HepG2 (cell line): ENCODE results near the gene ZNF23. TPM values are rescaled to one million over a fixed set of nuclear protein-coding genes. Genes with fewer than 3 reads are reported as not detected.

ENCODE experiments used
- DPF2 ChIP-seq: sonication (generic); formaldehyde crosslinking; IDR thresholded peaks from 2 replicates; pipeline ENCODE4 v1.4.0; 2020; ENCODE audit warnings: mild to moderate bottlenecking, low read depth, missing genetic modification reagents, borderline replicate concordance
- EZH2 ChIP-seq: conservative IDR thresholded peaks from 2 replicates; pipeline ENCODE4 v1.6.1; 2012; ENCODE audit warnings: mild to moderate bottlenecking, low read depth, low read length, moderate library complexity
- HHEX ChIP-seq: IDR thresholded peaks from 2 replicates; pipeline ENCODE4 v1.6.1; 2016; ENCODE audit warnings: control low read depth
- HOXA7 ChIP-seq: sonication (generic); formaldehyde crosslinking; IDR thresholded peaks from 2 replicates; pipeline ENCODE4 v1.8.1; 2022; ENCODE audit warnings: mild to moderate bottlenecking, missing genetic modification reagents, moderate library complexity
- ISX ChIP-seq: sonication (generic); formaldehyde crosslinking; conservative IDR thresholded peaks from 2 replicates; pipeline ENCODE4 v1.5.0; 2020; ENCODE audit warnings: missing genetic modification reagents
- KDM5A ChIP-seq: fragments of 200-600 bp; sonication (generic); IDR thresholded peaks from 2 replicates; pipeline ENCODE4 v1.7.0; 2018; ENCODE audit warnings: antibody characterized with exemption, mild to moderate bottlenecking, low read length, borderline replicate concordance
- MAZ ChIP-seq, 2 experiments: sonication (generic) in 1 of 2; formaldehyde crosslinking in 1 of 2; IDR thresholded peaks; 2 replicates each; pipeline versions ENCODE4 v1.5.0 to v1.6.1; 2012 to 2020; ENCODE audit warnings: low read depth in 2 of 2, mild to moderate bottlenecking in 2 of 2, borderline replicate concordance in 1 of 2, improper control_type of control experiment in 1 of 2, low read length in 1 of 2, missing genetic modification reagents in 1 of 2, moderate library complexity in 1 of 2
- NFE2L2 ChIP-seq: fragments of 150-350 bp; IDR thresholded peaks from 2 replicates; pipeline ENCODE4 v1.6.1; 2014; ENCODE audit warnings: low read length
- ONECUT2 ChIP-seq: sonication (generic); formaldehyde crosslinking; IDR thresholded peaks from 2 replicates; pipeline ENCODE4 v1.4.0; 2020; ENCODE audit warnings: missing genetic modification reagents
- PHB2 ChIP-seq: fragments of 450-650 bp; IDR thresholded peaks from 2 replicates; pipeline ENCODE4 v1.6.1; 2018; ENCODE audit not compliant: partially characterized antibody
- SALL2 ChIP-seq: sonication (generic); formaldehyde crosslinking; IDR thresholded peaks from 2 replicates; pipeline ENCODE4 v1.8.1; 2023; ENCODE audit warnings: mild to moderate bottlenecking, missing genetic modification reagents, inconsistent platforms
- SIX4 ChIP-seq: sonication (generic); formaldehyde crosslinking; IDR thresholded peaks from 2 replicates; pipeline ENCODE4 v1.4.0; 2020; ENCODE audit warnings: missing genetic modification reagents
- SNAPC5 ChIP-seq: sonication (generic); formaldehyde crosslinking; IDR thresholded peaks from 2 replicates; pipeline ENCODE4 v1.8.1; 2023; ENCODE audit warnings: mild to moderate bottlenecking, missing genetic modification reagents, borderline replicate concordance
- SOX6 ChIP-seq, 2 experiments: fragments of 450-650 bp in 1 of 2; sonication (generic) in 1 of 2; formaldehyde crosslinking in 1 of 2; IDR thresholded peaks; 2 replicates each; pipeline versions ENCODE4 v1.4.0 to v1.6.1; 2017 to 2020; ENCODE audit warnings: antibody characterized with exemption in 1 of 2, mild to moderate bottlenecking in 1 of 2, missing genetic modification reagents in 1 of 2
- SP5 ChIP-seq: IDR thresholded peaks from 2 replicates; pipeline ENCODE4 v1.6.1; 2016; ENCODE audit warnings: low read depth, borderline replicate concordance
- TEAD3 ChIP-seq: optimal IDR thresholded peaks from 2 replicates; pipeline ENCODE3; 2016; ENCODE audit warnings: borderline replicate concordance
- TMF1 ChIP-seq: sonication (generic); formaldehyde crosslinking; IDR thresholded peaks from 2 replicates; pipeline ENCODE4 v1.8.1; 2022; ENCODE audit warnings: low read depth, missing genetic modification reagents
- U2AF1 ChIP-seq: fragments of 200-400 bp; formaldehyde crosslinking; optimal IDR thresholded peaks from 2 replicates; pipeline ENCODE3; 2017; ENCODE audit warnings: mild to moderate bottlenecking, low read depth, low read length
- ZBTB34 ChIP-seq: sonication (generic); formaldehyde crosslinking; IDR thresholded peaks from 2 replicates; pipeline ENCODE4 v1.8.0; 2022; ENCODE audit warnings: mild to moderate bottlenecking, missing genetic modification reagents
- ZFP90 ChIP-seq: sonication (generic); formaldehyde crosslinking; IDR thresholded peaks from 2 replicates; pipeline ENCODE4 v1.8.0; 2022; ENCODE audit warnings: missing genetic modification reagents, mild to moderate bottlenecking, inconsistent platforms, borderline replicate concordance
- ZKSCAN5 ChIP-seq: sonication (generic); formaldehyde crosslinking; IDR thresholded peaks from 2 replicates; pipeline ENCODE4 v1.5.1; 2020; ENCODE audit warnings: mild to moderate bottlenecking, missing genetic modification reagents
- ZSCAN21 ChIP-seq: sonication (generic); formaldehyde crosslinking; IDR thresholded peaks from 2 replicates; pipeline ENCODE4 v1.8.0; 2022; ENCODE audit warnings: mild to moderate bottlenecking, missing genetic modification reagents, moderate library complexity, borderline replicate concordance
- polyA plus RNA-seq, 8 experiments: library from polyadenylated mRNA; depleted of rRNA in 3 of 8; stranded (reverse) in 7 of 8; unstranded in 1 of 8; fragments of >200 nt; fragmentation: Illumina TruSeq in 4 of 8; extraction: Trizol in 4 of 8; gene quantifications; 2 replicates each; pipeline versions ENCODE4 v1.2.1 to v1.2.3, GENCODE V29; 2011 to 2016; ENCODE audit warnings: low read depth in 4 of 8, missing spikeins in 1 of 8, mixed read lengths in 1 of 8; ENCODE audit not compliant: insufficient read depth in 1 of 8
- total RNA-seq, 5 experiments: library from RNA; depleted of rRNA; stranded (reverse); fragments of >200 nt; fragmentation: Illumina TruSeq; extraction: Trizol; gene quantifications; 2 replicates each; pipeline ENCODE4 v1.2.3, GENCODE V29; 2016; ENCODE audit warnings: low read depth in 1 of 5
- TF ChIP-seq, protein P1 (sequence below): sonication (generic); formaldehyde crosslinking; IDR thresholded peaks from 2 replicates; pipeline ENCODE4 v1.8.0; 2023; ENCODE audit warnings: mild to moderate bottlenecking, missing genetic modification reagents
- TF ChIP-seq, protein P2 (sequence below): IDR thresholded peaks from 2 replicates; pipeline ENCODE4 v1.6.1; 2012; ENCODE audit warnings: low read length, improper control_type of control experiment

ZNF23 gene
- total and polyA plus RNA-seq, 2 of the 13 experiments (the other 11 are each of a cell fraction or from before 2014, with no cell fraction given) = 8.6 to 12.2 TPM

- no peak for TF ChIP-seq SIX4 (CRISPR knock-in tag)
- TF ChIP-seq NFE2L2 = no peak
- no peak for TF ChIP-seq SOX6 (IDR thresholded peaks at IDR 0.05)
- peak; percentile 28; the same call in 1 of the 2 replicates for TF ChIP-seq SOX6 (CRISPR knock-in tag; IDR thresholded peaks at IDR 0.05)
- TF ChIP-seq ISX (CRISPR knock-in tag) = no peak
- TF ChIP-seq ZSCAN21 (CRISPR knock-in tag) = no peak
- peak; percentile 56; the same call in 1 of the 2 replicates for TF ChIP-seq SP5 (CRISPR knock-in tag)
- no peak for TF ChIP-seq ZBTB34 (CRISPR knock-in tag)
- TF ChIP-seq TEAD3 = peak; percentile 26
- TF ChIP-seq SALL2 = no peak
- TF ChIP-seq, protein P1, sequence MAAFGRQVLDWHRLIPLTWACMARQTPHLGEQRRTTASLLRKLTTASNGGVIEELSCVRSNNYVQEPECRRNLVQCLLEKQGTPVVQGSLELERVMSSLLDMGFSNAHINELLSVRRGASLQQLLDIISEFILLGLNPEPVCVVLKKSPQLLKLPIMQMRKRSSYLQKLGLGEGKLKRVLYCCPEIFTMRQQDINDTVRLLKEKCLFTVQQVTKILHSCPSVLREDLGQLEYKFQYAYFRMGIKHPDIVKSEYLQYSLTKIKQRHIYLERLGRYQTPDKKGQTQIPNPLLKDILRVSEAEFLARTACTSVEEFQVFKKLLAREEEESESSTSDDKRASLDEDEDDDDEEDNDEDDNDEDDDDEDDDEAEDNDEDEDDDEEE = no peak
- TF ChIP-seq HHEX (CRISPR knock-in tag) = no peak
- TF ChIP-seq EZH2 = no peak
- no peak for TF ChIP-seq ZFP90 (CRISPR knock-in tag)
- TF ChIP-seq KDM5A = no peak
- no peak for TF ChIP-seq U2AF1
- TF ChIP-seq HOXA7 = no peak
- TF ChIP-seq DPF2 = no peak
- TF ChIP-seq ZKSCAN5 = 0 out of 2 replicates have a peak, but pooled peaks have one; percentile 27
- TF ChIP-seq ONECUT2 = no peak
- TF ChIP-seq SNAPC5 (CRISPR knock-in tag) = no peak
- TF ChIP-seq TMF1 (CRISPR knock-in tag) = no peak
- TF ChIP-seq PHB2 = no peak
- no peak for TF ChIP-seq MAZ (IDR thresholded peaks at IDR 0.05; ENCODE audit: borderline replicate concordance, low read depth, low read length)
- TF ChIP-seq MAZ (CRISPR knock-in tag; IDR thresholded peaks at IDR 0.05; ENCODE audit: low read depth) = no peak
- TF ChIP-seq, protein P2, sequence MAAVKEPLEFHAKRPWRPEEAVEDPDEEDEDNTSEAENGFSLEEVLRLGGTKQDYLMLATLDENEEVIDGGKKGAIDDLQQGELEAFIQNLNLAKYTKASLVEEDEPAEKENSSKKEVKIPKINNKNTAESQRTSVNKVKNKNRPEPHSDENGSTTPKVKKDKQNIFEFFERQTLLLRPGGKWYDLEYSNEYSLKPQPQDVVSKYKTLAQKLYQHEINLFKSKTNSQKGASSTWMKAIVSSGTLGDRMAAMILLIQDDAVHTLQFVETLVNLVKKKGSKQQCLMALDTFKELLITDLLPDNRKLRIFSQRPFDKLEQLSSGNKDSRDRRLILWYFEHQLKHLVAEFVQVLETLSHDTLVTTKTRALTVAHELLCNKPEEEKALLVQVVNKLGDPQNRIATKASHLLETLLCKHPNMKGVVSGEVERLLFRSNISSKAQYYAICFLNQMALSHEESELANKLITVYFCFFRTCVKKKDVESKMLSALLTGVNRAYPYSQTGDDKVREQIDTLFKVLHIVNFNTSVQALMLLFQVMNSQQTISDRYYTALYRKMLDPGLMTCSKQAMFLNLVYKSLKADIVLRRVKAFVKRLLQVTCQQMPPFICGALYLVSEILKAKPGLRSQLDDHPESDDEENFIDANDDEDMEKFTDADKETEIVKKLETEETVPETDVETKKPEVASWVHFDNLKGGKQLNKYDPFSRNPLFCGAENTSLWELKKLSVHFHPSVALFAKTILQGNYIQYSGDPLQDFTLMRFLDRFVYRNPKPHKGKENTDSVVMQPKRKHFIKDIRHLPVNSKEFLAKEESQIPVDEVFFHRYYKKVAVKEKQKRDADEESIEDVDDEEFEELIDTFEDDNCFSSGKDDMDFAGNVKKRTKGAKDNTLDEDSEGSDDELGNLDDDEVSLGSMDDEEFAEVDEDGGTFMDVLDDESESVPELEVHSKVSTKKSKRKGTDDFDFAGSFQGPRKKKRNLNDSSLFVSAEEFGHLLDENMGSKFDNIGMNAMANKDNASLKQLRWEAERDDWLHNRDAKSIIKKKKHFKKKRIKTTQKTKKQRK = no peak
Observed at GRCh38 chr16:71412270-71413160, 49.5 kb downstream of the ZNF23 start (continued).
